ENCODE measurements around the gene GLIPR2.
"Not testable (repeated sequence)": the region's sequence is repeated elsewhere in the genome, so short reads cannot be mapped to it uniquely, and the experiment has no call there.

- TF ChIP-seq POLR2A (IDR thresholded peaks at IDR 0.05) = not testable (repeated sequence)
- TF ChIP-seq, protein P1, sequence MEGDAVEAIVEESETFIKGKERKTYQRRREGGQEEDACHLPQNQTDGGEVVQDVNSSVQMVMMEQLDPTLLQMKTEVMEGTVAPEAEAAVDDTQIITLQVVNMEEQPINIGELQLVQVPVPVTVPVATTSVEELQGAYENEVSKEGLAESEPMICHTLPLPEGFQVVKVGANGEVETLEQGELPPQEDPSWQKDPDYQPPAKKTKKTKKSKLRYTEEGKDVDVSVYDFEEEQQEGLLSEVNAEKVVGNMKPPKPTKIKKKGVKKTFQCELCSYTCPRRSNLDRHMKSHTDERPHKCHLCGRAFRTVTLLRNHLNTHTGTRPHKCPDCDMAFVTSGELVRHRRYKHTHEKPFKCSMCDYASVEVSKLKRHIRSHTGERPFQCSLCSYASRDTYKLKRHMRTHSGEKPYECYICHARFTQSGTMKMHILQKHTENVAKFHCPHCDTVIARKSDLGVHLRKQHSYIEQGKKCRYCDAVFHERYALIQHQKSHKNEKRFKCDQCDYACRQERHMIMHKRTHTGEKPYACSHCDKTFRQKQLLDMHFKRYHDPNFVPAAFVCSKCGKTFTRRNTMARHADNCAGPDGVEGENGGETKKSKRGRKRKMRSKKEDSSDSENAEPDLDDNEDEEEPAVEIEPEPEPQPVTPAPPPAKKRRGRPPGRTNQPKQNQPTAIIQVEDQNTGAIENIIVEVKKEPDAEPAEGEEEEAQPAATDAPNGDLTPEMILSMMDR (IDR thresholded peaks at IDR 0.05 in 4 of 5, conservative IDR thresholded peaks at IDR 0.05 in 1 of 5) = not testable (repeated sequence)
These were observed 49.5 kb upstream of the GLIPR2 start for GRCh38 chr9:36087054-36087453.
